ENCODE results near the gene DNAH10.

GRCh38 chr12:123910057-123910456 lies 148.0 kb downstream of the DNAH10 start:
- TF ChIP-seq CTCF (IDR thresholded peaks at IDR 0.05) (no peak), SIN3A (IDR thresholded peaks at IDR 0.05; ENCODE audit: borderline replicate concordance, insufficient read depth, low read depth, low read length) (no peak)
